Stimulated activated CD4-positive, alpha-beta T cell treated with anti-CD3 and anti-CD28 coated beads, Interleukin-1b, Interleukin-23, amount 100 ng/mL, for 1 hour (primary cell): ENCODE data around the gene EFCAB14.
"Not testable (repeated sequence)": the region's sequence is repeated elsewhere in the genome, so short reads cannot be mapped to it uniquely, and the experiment has no call there.

Experiments
- DNase-seq, 2 donors: peaks; one replicate each; pipeline ENCODE4 v3.0.0-alpha.2; 2020; ENCODE audit warnings: low read depth in 2 of 2

The EFCAB14 gene

GRCh38 chr1:46718727-46719622 is at the start of gene EFCAB14:
Gene EFCAB14, minus strand, starts transcription at chr1:46719114. Its CDS starts 1,027 bp downstream, at chr1:46718087.
- DNase-seq: peak; percentile 96 to 99

- no peak for DNase-seq
Observed at GRCh38 chr1:46768445-46768844, 49.5 kb upstream of the EFCAB14 start.

GRCh38 chr1:46767649-46768282 is 48.9 kb upstream of the EFCAB14 start:
- DNase-seq: no peak

GRCh38 chr1:46764402-46764801 is 45.5 kb upstream of the EFCAB14 start:
- DNase-seq: no peak

- no peak for DNase-seq
Observed at GRCh38 chr1:46761740-46762139, 42.8 kb upstream of the EFCAB14 start.

- DNase-seq: no peak
Observed at GRCh38 chr1:46760558-46761166, 41.7 kb upstream of the EFCAB14 start.

GRCh38 chr1:46757956-46758528 is 39.1 kb upstream of the EFCAB14 start:
- DNase-seq: no peak

- DNase-seq: no peak
Observed at GRCh38 chr1:46757247-46757955, 38.5 kb upstream of the EFCAB14 start.

- no peak for DNase-seq
Observed at GRCh38 chr1:46755121-46755520, 36.2 kb upstream of the EFCAB14 start.

GRCh38 chr1:46754707-46755106 is 35.8 kb upstream of the EFCAB14 start:
- DNase-seq: not testable (repeated sequence)

- no peak for DNase-seq
Observed at GRCh38 chr1:46753985-46754384, 35.1 kb upstream of the EFCAB14 start.

GRCh38 chr1:46749921-46750404 is 31.0 kb upstream of the EFCAB14 start:
- no peak for DNase-seq

GRCh38 chr1:46749404-46749803 is 30.5 kb upstream of the EFCAB14 start:
- DNase-seq: no peak

- no peak for DNase-seq
Observed at GRCh38 chr1:46747683-46748288, 28.9 kb upstream of the EFCAB14 start.

GRCh38 chr1:46742069-46742468 is 23.2 kb upstream of the EFCAB14 start:
- DNase-seq: no peak

GRCh38 chr1:46735708-46736324 is 16.9 kb upstream of the EFCAB14 start:
- DNase-seq: no peak

GRCh38 chr1:46728327-46728873 is 9.5 kb upstream of the EFCAB14 start:
- not testable (repeated sequence) for DNase-seq

GRCh38 chr1:46725736-46726108 is 6.8 kb upstream of the EFCAB14 start:
- no peak for DNase-seq

- peak; percentile 27 to 30 for DNase-seq
Observed at GRCh38 chr1:46724991-46725735, 6.2 kb upstream of the EFCAB14 start.

- DNase-seq: no peak
Observed at GRCh38 chr1:46723901-46724300, 5.0 kb upstream of the EFCAB14 start.
